ENCODE measurements around the gene C16orf46. TPM values are rescaled to one million over a fixed set of nuclear protein-coding genes. Genes with fewer than 3 reads are reported as not detected.

Gene C16orf46
- total and polyA plus RNA-seq, 9 of the 15 experiments (the other 6 are each of a cell fraction or from before 2014, with no cell fraction given) = 0.10 to 0.98 (median 0.41) TPM; not detected in 1

DNA sequence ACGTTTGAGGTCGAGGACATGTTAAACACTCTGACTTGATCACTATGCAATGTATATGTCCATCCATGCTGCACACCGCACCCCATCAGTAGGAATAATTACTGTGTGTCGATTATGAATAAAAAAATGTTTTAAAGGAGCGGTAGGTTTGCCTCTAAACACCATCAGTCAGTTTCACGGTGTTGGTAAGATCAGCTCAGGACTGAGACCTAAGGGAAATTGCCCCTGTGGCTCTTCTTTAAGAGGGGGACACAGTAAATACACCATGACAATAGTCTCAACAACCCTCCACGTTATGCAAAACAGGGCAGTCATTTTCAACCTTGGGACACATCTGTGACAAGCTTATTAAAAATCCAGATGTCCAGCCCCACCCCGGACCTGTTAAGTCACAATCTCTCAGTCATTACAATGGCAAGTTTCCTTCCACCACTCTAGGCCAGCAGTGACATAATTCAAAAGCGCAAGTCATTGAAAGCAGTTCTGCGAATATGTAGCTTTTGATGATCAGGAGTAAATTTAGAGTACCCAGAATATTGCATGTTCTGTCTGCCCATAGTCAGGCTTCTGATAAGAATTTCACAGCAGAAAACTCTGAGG is 40.2 kb downstream of the C16orf46 start (continued):
- TF ChIP-seq MGA (IDR thresholded peaks at IDR 0.05) (no peak), PTRF (tag; IDR thresholded peaks at IDR 0.05) (no peak), RBM15 (IDR thresholded peaks at IDR 0.05; ENCODE audit: insufficient read depth, low read length) (no peak), HOXB6 (CRISPR knock-in tag; IDR thresholded peaks at IDR 0.05; ENCODE audit: borderline replicate concordance) (no peak), TCF3 (CRISPR knock-in tag; IDR thresholded peaks at IDR 0.05) (no peak), ZNF23 (CRISPR knock-in tag; IDR thresholded peaks at IDR 0.05) (no peak), HDAC3 (IDR thresholded peaks at IDR 0.05; ENCODE audit: borderline replicate concordance, partially characterized antibody) (no peak), CREB1 (IDR thresholded peaks at IDR 0.05) (0 out of 2 replicates have a peak, but pooled peaks have one; percentile 39), CREB1 (CRISPR knock-in tag; IDR thresholded peaks at IDR 0.05) (no peak; the same call in 1 of the 2 replicates), BRD4 (IDR thresholded peaks at IDR 0.05) (no peak), PHB (CRISPR knock-in tag; IDR thresholded peaks at IDR 0.05) (no peak), TCF7L2 (IDR thresholded peaks at IDR 0.05; ENCODE audit: low read depth, low read length) (no peak), TRIM24 (IDR thresholded peaks at IDR 0.05) (no peak)
- TF ChIP-seq, protein P1, sequence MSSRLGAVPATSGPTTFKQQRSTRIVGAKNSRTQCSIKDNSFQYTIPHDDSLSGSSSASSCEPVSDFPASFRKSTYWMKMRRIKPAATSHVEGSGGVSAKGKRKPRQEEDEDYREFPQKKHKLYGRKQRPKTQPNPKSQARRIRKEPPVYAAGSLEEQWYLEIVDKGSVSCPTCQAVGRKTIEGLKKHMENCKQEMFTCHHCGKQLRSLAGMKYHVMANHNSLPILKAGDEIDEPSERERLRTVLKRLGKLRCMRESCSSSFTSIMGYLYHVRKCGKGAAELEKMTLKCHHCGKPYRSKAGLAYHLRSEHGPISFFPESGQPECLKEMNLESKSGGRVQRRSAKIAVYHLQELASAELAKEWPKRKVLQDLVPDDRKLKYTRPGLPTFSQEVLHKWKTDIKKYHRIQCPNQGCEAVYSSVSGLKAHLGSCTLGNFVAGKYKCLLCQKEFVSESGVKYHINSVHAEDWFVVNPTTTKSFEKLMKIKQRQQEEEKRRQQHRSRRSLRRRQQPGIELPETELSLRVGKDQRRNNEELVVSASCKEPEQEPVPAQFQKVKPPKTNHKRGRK (tag; IDR thresholded peaks at IDR 0.05) = no peak
- TF ChIP-seq, protein P2, sequence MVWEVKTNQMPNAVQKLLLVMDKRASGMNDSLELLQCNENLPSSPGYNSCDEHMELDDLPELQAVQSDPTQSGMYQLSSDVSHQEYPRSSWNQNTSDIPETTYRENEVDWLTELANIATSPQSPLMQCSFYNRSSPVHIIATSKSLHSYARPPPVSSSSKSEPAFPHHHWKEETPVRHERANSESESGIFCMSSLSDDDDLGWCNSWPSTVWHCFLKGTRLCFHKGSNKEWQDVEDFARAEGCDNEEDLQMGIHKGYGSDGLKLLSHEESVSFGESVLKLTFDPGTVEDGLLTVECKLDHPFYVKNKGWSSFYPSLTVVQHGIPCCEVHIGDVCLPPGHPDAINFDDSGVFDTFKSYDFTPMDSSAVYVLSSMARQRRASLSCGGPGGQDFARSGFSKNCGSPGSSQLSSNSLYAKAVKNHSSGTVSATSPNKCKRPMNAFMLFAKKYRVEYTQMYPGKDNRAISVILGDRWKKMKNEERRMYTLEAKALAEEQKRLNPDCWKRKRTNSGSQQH (CRISPR knock-in tag; IDR thresholded peaks at IDR 0.05) = no peak
